H9 (cell line): ENCODE measurements around the gene DPH5. TPM values are rescaled to one million over a fixed set of nuclear protein-coding genes. Genes with fewer than 3 reads are reported as not detected.

Experiments used
- DNase-seq: peaks from one replicate; pipeline ENCODE4 v3.0.0-alpha.2; 2017
- H2AFZ ChIP-seq: one replicate; pipeline ENCODE4 v1.6.1; 2013; ENCODE audit warnings: mild to moderate bottlenecking, low read length, control low read depth, moderate library complexity
- H2AK5ac ChIP-seq: 2 replicates; pipeline ENCODE4 v1.6.1; 2013; ENCODE audit warnings: low read length, control low read depth, mixed read lengths; ENCODE audit not compliant: insufficient read length
- H2BK120ac ChIP-seq: one replicate; pipeline ENCODE4 v1.6.1; 2013; ENCODE audit warnings: low read depth, mild to moderate bottlenecking, low read length, control low read depth, inconsistent platforms; ENCODE audit not compliant: poor library complexity, severe bottlenecking
- H2BK12ac ChIP-seq: 2 replicates; pipeline ENCODE4 v1.6.1; 2013; ENCODE audit warnings: low read length, control low read depth, mixed read lengths, low read depth; ENCODE audit not compliant: insufficient read length
- H2BK15ac ChIP-seq: 2 replicates; pipeline ENCODE4 v1.6.1; 2013; ENCODE audit warnings: low read depth, low read length, control low read depth
- H2BK20ac ChIP-seq: one replicate; pipeline ENCODE4 v1.6.1; 2013; ENCODE audit warnings: low read depth, mild to moderate bottlenecking, low read length, control low read depth, inconsistent platforms; ENCODE audit not compliant: poor library complexity, severe bottlenecking
- H2BK5ac ChIP-seq: 2 replicates; pipeline ENCODE4 v1.6.1; 2013; ENCODE audit warnings: low read length, control low read depth, mixed read lengths; ENCODE audit not compliant: insufficient read length
- H3K14ac ChIP-seq: 2 replicates; pipeline ENCODE4 v1.6.1; 2013; ENCODE audit warnings: low read length, control low read depth; ENCODE audit not compliant: insufficient read depth
- H3K18ac ChIP-seq: 2 replicates; pipeline ENCODE4 v1.6.1; 2013; ENCODE audit warnings: low read depth, mild to moderate bottlenecking, mixed read lengths, low read length, control low read depth; ENCODE audit not compliant: insufficient read length
- H3K23ac ChIP-seq: 2 replicates; pipeline ENCODE4 v1.6.1; 2013; ENCODE audit warnings: low read length, control low read depth, mixed read lengths, low read depth; ENCODE audit not compliant: insufficient read length
- H3K23me2 ChIP-seq: 2 replicates; pipeline ENCODE4 v1.6.1; 2013; ENCODE audit warnings: low read depth, mild to moderate bottlenecking, mixed read lengths, low read length, control low read depth; ENCODE audit not compliant: insufficient read length, poor library complexity, severe bottlenecking
- H3K27ac ChIP-seq: 2 replicates; pipeline ENCODE4 v1.5.1; 2013; ENCODE audit warnings: low read length, control low read depth, mixed read lengths, low read depth; ENCODE audit not compliant: insufficient read length
- H3K27me3 ChIP-seq: 2 replicates; pipeline ENCODE4 v1.6.1; 2013; ENCODE audit warnings: low read length, control low read depth, inconsistent platforms; ENCODE audit not compliant: insufficient read depth
- H3K4ac ChIP-seq: 2 replicates; pipeline ENCODE4 v1.6.1; 2013; ENCODE audit warnings: low read depth, mild to moderate bottlenecking, control low read depth, inconsistent platforms, low read length, moderate library complexity
- H3K4me1 ChIP-seq: 2 replicates; pipeline ENCODE4 v1.6.1; 2013; ENCODE audit warnings: low read length, control low read depth, inconsistent platforms; ENCODE audit not compliant: insufficient read depth
- H3K4me2 ChIP-seq: 2 replicates; pipeline ENCODE4 v1.6.1; 2013; ENCODE audit warnings: low read length, control low read depth, mixed read lengths; ENCODE audit not compliant: insufficient read length, insufficient read depth
- H3K56ac ChIP-seq: 2 replicates; pipeline ENCODE4 v1.6.1; 2013; ENCODE audit warnings: low read depth, mild to moderate bottlenecking, mixed read lengths, low read length, control low read depth; ENCODE audit not compliant: insufficient read length
- H3K79me1 ChIP-seq: 2 replicates; pipeline ENCODE4 v1.6.1; 2013; ENCODE audit warnings: low read depth, mild to moderate bottlenecking, moderate library complexity, low read length, control low read depth, inconsistent platforms; ENCODE audit not compliant: insufficient read depth, poor library complexity, severe bottlenecking
- H3K79me2 ChIP-seq: 2 replicates; pipeline ENCODE4 v1.6.1; 2013; ENCODE audit warnings: low read length, control low read depth, inconsistent platforms; ENCODE audit not compliant: insufficient read depth
- H3K9ac ChIP-seq: 2 replicates; pipeline ENCODE4 v1.6.1; 2013; ENCODE audit warnings: low read length, control low read depth, mixed read lengths; ENCODE audit not compliant: insufficient read length; ENCODE audit errors: extremely low read depth
- H3K9me3 ChIP-seq: one replicate; pipeline ENCODE4 v1.6.1; 2013; ENCODE audit warnings: low read depth, low read length, inconsistent platforms; ENCODE audit not compliant: control insufficient read depth
- H3T11ph ChIP-seq: one replicate; pipeline ENCODE4 v1.6.1; 2013; ENCODE audit warnings: mild to moderate bottlenecking, low read length, control low read depth, inconsistent platforms
- H4K20me1 ChIP-seq: one replicate; pipeline ENCODE4 v1.6.1; 2013; ENCODE audit not compliant: control insufficient read depth, insufficient read length, insufficient read depth
- H4K5ac ChIP-seq: 2 replicates; pipeline ENCODE4 v1.6.1; 2013; ENCODE audit warnings: low read depth, mild to moderate bottlenecking, mixed read lengths, low read length, control low read depth; ENCODE audit not compliant: insufficient read length
- H4K8ac ChIP-seq: replicated peaks from 2 replicates; pipeline ENCODE4 v1.6.1; 2013; ENCODE audit warnings: low read length, control low read depth, mixed read lengths, low read depth; ENCODE audit not compliant: insufficient read length
- H4K91ac ChIP-seq: 2 replicates; pipeline ENCODE4 v1.6.1; 2013; ENCODE audit warnings: low read depth, mild to moderate bottlenecking, moderate library complexity, mixed read lengths, low read length, control low read depth; ENCODE audit not compliant: insufficient read length
- H3K27ac Mint-ChIP-seq, 3 experiments: 2 replicates in 2 of 3; 3 replicates in 1 of 3; pipeline ENCODE4 v1.8.0; 2020 to 2021; ENCODE audit warnings: mixed read lengths in 3 of 3, mild to moderate bottlenecking in 1 of 3, moderate library complexity in 1 of 3
- H3K27me3 Mint-ChIP-seq: 2 replicates; pipeline ENCODE4 v1.8.0; 2021; ENCODE audit warnings: low read depth, mild to moderate bottlenecking, moderate library complexity, mixed read lengths
- H3K36me3 Mint-ChIP-seq, 3 experiments: 2 replicates in 2 of 3; 3 replicates in 1 of 3; pipeline ENCODE4 v1.8.0; 2020 to 2021; ENCODE audit warnings: low read depth in 3 of 3, mixed read lengths in 3 of 3; ENCODE audit not compliant: insufficient read depth in 1 of 3
- H3K4me1 Mint-ChIP-seq, 2 experiments: 2 replicates each; pipeline ENCODE4 v1.8.0; 2020; ENCODE audit warnings: mixed read lengths in 2 of 2
- H3K4me3 Mint-ChIP-seq, 2 experiments: 2 replicates in 1 of 2; 3 replicates in 1 of 2; pipeline ENCODE4 v1.8.0; 2020 to 2021; ENCODE audit warnings: mild to moderate bottlenecking in 2 of 2, mixed read lengths in 2 of 2, moderate library complexity in 1 of 2
- H3K9me3 Mint-ChIP-seq, 2 experiments: 2 replicates in 1 of 2; 3 replicates in 1 of 2; pipeline ENCODE4 v1.8.0; 2020; ENCODE audit warnings: mild to moderate bottlenecking in 2 of 2, mixed read lengths in 2 of 2, moderate library complexity in 1 of 2
- CTCF ChIP-seq: fragments of 200-600 bp; sonication (generic); conservative IDR thresholded peaks from 3 replicates; pipeline ENCODE4 v1.8.0; 2021; ENCODE audit warnings: antibody characterized with exemption, mild to moderate bottlenecking
- WGBS: extraction: QIAGEN DNeasy Blood & Tissue Kit; methylation state at CpG from one replicate; pipeline ENCODE4 v1.1.7; 2013; ENCODE audit warnings: missing lambda C conversion rate, low lambda C conversion rate, mixed read lengths; ENCODE audit not compliant: insufficient read length; ENCODE audit errors: extremely low coverage; 5-methylcytosine and 5-hydroxymethylcytosine counted together
- total RNA-seq: library from RNA; stranded (reverse); gene quantifications from 2 replicates; pipeline ENCODE4 v1.2.1, GENCODE V29; 2021

DPH5 gene
- total RNA-seq, 1 experiment from 2014 or later: 49.4 TPM

DNA sequence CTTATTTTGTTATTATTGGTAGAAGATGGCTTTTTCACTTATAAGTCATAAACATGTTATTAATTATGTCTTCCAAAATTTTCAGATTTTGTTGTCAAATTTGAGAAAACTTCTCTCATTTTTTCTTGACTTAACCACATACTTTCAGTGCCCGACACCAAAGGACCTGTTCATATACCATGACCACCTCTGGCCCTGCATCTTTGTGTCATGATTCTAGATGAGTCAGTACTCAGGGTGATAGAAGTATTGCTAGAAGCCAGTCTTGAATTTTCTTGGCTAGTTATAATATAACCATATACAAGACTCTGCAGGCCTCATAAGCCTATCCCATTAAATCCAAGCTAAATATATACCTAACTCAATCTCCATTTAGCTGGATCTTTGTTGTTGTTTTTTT is 35.4 kb upstream of the DPH5 start:
- whole genome bisulfite sequencing: no CpG with 5 or more reads among the region's 1 CpG
- Histone ChIP-seq H2BK5ac (no peak overlapping the region), H3K4me1 (no peaks in the 10 kb centered on the region), H3K4ac (no peak overlapping the region), H3K79me1 (no peaks in the 10 kb centered on the region), H4K8ac (no peak overlapping the region), H2BK120ac (no peak overlapping the region), H3K79me2 (no peaks in the 10 kb centered on the region), H3K56ac (no peak overlapping the region), H3K27me3 (no peaks in the 10 kb centered on the region), H3K14ac (no peak overlapping the region), H4K5ac (no peak overlapping the region), H3K23ac (no peak overlapping the region), H3K4me2 (no peak overlapping the region), H2AFZ (no peak overlapping the region), H2AK5ac (no peak overlapping the region), H3K18ac (no peak overlapping the region), H4K20me1 (no peaks in the 10 kb centered on the region), H4K91ac (no peak overlapping the region), H2BK12ac (no peak overlapping the region), H3K9me3 (no peaks in the 10 kb centered on the region), H3K23me2 (no peaks in the 10 kb centered on the region), H3T11ph (no peak overlapping the region), H3K9ac (no peak overlapping the region), H2BK20ac (no peak overlapping the region), H2BK15ac (no peak overlapping the region), H3K27ac (no peak overlapping the region)
- Mint-ChIP-seq H3K9me3 (no peaks in the 10 kb centered on the region), H3K4me1 (no peaks in the 10 kb centered on the region), H3K4me3 (no peak overlapping the region), H3K36me3 (0 out of 7 replicates have a peak, but pooled peaks cover 0 to 1% (median 0%) of the 10 kb centered on the region in 3 experiments), H3K27me3 (no peaks in the 10 kb centered on the region), H3K27ac (no peak overlapping the region)
- no peak for DNase-seq
- TF ChIP-seq CTCF: no peak
